GM12878 (cell line): ENCODE results near the gene TRIM8. TPM values are rescaled to one million over a fixed set of nuclear protein-coding genes. Genes with fewer than 3 reads are reported as not detected.

Experiments
- ATAC-seq: fragments of 200-7000 bp; cut with Tn5 transposase; 3 replicates; pipeline ENCODE4 v1.9.1; 2020; ENCODE audit warnings: mild to moderate bottlenecking, moderate library complexity
- BruUV-seq: library from RNA; stranded (reverse); fragments of 400-500 nt; replicated peaks from 2 replicates; lab custom pipeline; 2021; lab: Mats Ljungman, UMichigan
- CTCF ChIA-PET: fragments of 300-600 bp; sonication (Branson Sonifier 250); formaldehyde crosslinking; extraction: SDS; loops from one replicate; lab custom pipeline; 2021; ENCODE audit warnings: inconsistent platforms; lab: Yijun Ruan, JAX
- POLR2A ChIA-PET: fragments of 350-600 bp; formaldehyde crosslinking; extraction: SDS; loops from one replicate; lab custom pipeline; 2021; ENCODE audit warnings: inconsistent platforms; lab: Charles Lee
- RAD21 ChIA-PET: fragments of 300-600 bp; sonication (Branson Sonifier 250); formaldehyde crosslinking; loops from one replicate; lab custom pipeline; 2023; ENCODE audit warnings: antibody characterized with exemption; ENCODE audit not compliant: unreplicated experiment; lab: Charles Lee
- SMC1A ChIA-PET: fragments of 300-600 bp; sonication (Branson Sonifier 250); formaldehyde crosslinking; loops from one replicate; lab custom pipeline; 2023; ENCODE audit not compliant: unreplicated experiment, uncharacterized antibody; lab: Charles Lee
- DNase-seq: peaks from one replicate; pipeline ENCODE4 v3.0.0-alpha.2; 2011; ENCODE audit warnings: low read depth, low spot score
- FAIRE-seq: peaks from 3 replicates; lab custom pipeline; 2011; peaks lifted over from hg19 to GRCh38; lab: Jason Lieb, UNC
- H2AFZ ChIP-seq: 2 replicates; pipeline ENCODE4 v1.6.0; 2011; ENCODE audit warnings: low read depth, low read length, control low read depth; ENCODE audit not compliant: control insufficient read depth
- H3K27ac ChIP-seq: 2 replicates; pipeline ENCODE4 v1.5.1; 2011; ENCODE audit warnings: control low read depth; ENCODE audit not compliant: control insufficient read depth, insufficient read depth
- H3K27me3 ChIP-seq, 2 experiments: replicated peaks in 1 of 2; 2 replicates each; pipeline versions ENCODE4 v1.6.0 to v1.6.1; 2011; ENCODE audit warnings: low read length in 1 of 2; ENCODE audit not compliant: control insufficient read depth in 2 of 2, insufficient read depth in 2 of 2
- H3K36me3 ChIP-seq, 2 experiments: 2 replicates each; pipeline ENCODE4 v1.5.1; 2011; ENCODE audit warnings: low read length in 1 of 2; ENCODE audit not compliant: control insufficient read depth in 2 of 2, insufficient read depth in 2 of 2
- H3K4me1 ChIP-seq: 2 replicates; pipeline ENCODE4 v1.6.1; 2011; ENCODE audit warnings: mild to moderate bottlenecking, low read length, moderate library complexity, mixed read lengths; ENCODE audit not compliant: control insufficient read depth, insufficient read depth
- H3K4me2 ChIP-seq: 2 replicates; pipeline ENCODE4 v1.6.0; 2011; ENCODE audit warnings: control low read depth; ENCODE audit not compliant: control insufficient read depth, insufficient read depth
- H3K4me3 ChIP-seq: fragments of 200-600 bp; sonication (generic); 2 replicates; pipeline ENCODE4 v1.5.1; 2016
- H3K79me2 ChIP-seq: 2 replicates; pipeline ENCODE4 v1.6.0; 2011; ENCODE audit warnings: low read length; ENCODE audit not compliant: control insufficient read depth, insufficient read depth
- H3K9ac ChIP-seq: 2 replicates; pipeline ENCODE4 v1.8.0; 2011; ENCODE audit warnings: low read length, control low read depth, mixed read lengths; ENCODE audit not compliant: control insufficient read depth, insufficient read depth
- H3K9me3 ChIP-seq: replicated peaks from 3 replicates; pipeline ENCODE4 v1.5.1; 2011; ENCODE audit warnings: mild to moderate bottlenecking, low read length; ENCODE audit not compliant: control insufficient read depth, insufficient read depth
- H4K20me1 ChIP-seq: 2 replicates; pipeline ENCODE4 v1.6.0; 2011; ENCODE audit not compliant: control insufficient read depth, insufficient read depth
- CHD2 ChIP-seq: IDR thresholded peaks from 2 replicates; pipeline ENCODE4 v1.6.1; 2011; ENCODE audit warnings: low read depth, low read length, improper control_type of control experiment, borderline replicate concordance
- EGR1 ChIP-seq, 2 experiments: IDR thresholded peaks; 1 replicate in 1 of 2; 2 replicates in 1 of 2; pipeline ENCODE4 v1.6.1; 2011 to 2012; ENCODE audit warnings: low read depth in 2 of 2, low read length in 2 of 2, borderline replicate concordance in 1 of 2, mild to moderate bottlenecking in 1 of 2, moderate library complexity in 1 of 2
- GATAD2B ChIP-seq: fragments of 450-650 bp; conservative IDR thresholded peaks from 2 replicates; pipeline ENCODE4 v1.6.1; 2017; ENCODE audit warnings: low read depth, mild to moderate bottlenecking, moderate library complexity
- HDAC2 ChIP-seq: fragments of 200-600 bp; sonication (generic); IDR thresholded peaks from 2 replicates; pipeline ENCODE4 v1.6.1; 2017
- HDAC6 ChIP-seq: fragments of 200-600 bp; sonication (generic); IDR thresholded peaks from one replicate; pipeline ENCODE4 v1.8.0; 2017; ENCODE audit warnings: antibody characterized with exemption; ENCODE audit not compliant: unreplicated experiment
- LARP7 ChIP-seq: fragments of 450-650 bp; IDR thresholded peaks from 2 replicates; pipeline ENCODE4 v1.6.1; 2017; ENCODE audit warnings: mild to moderate bottlenecking
- MEF2A ChIP-seq: IDR thresholded peaks from 2 replicates; pipeline ENCODE4 v1.6.1; 2011; ENCODE audit warnings: low read depth, mild to moderate bottlenecking, low read length, moderate library complexity; ENCODE audit not compliant: insufficient read depth
- RB1 ChIP-seq: fragments of 450-650 bp; formaldehyde crosslinking; IDR thresholded peaks from 2 replicates; pipeline ENCODE4 v1.6.1; 2017; ENCODE audit warnings: mild to moderate bottlenecking, borderline replicate concordance
- SMAD1 ChIP-seq: fragments of 450-650 bp; IDR thresholded peaks from 2 replicates; pipeline ENCODE4 v1.6.1; 2018; ENCODE audit warnings: mild to moderate bottlenecking, low read depth; ENCODE audit not compliant: partially characterized antibody
- SPI1 ChIP-seq: IDR thresholded peaks from 2 replicates; pipeline ENCODE4 v1.6.1; 2011; ENCODE audit warnings: low read depth, mild to moderate bottlenecking, low read length, moderate library complexity, borderline replicate concordance; ENCODE audit not compliant: insufficient read depth
- SREBF1 ChIP-seq: IDR thresholded peaks from 2 replicates; pipeline ENCODE4 v1.6.1; 2012; ENCODE audit warnings: mild to moderate bottlenecking, low read length
- TCF3 ChIP-seq: IDR thresholded peaks from 2 replicates; pipeline ENCODE4 v1.6.1; 2012; ENCODE audit warnings: low read depth, mild to moderate bottlenecking, low read length, borderline replicate concordance; ENCODE audit not compliant: insufficient read depth
- WGBS: methylation state at CpG from one replicate; pipeline ENCODE4 v1.1.6; 2016; ENCODE audit warnings: low lambda C conversion rate; ENCODE audit not compliant: insufficient replicate concordance, insufficient coverage; ENCODE audit errors: missing lambda C conversion rate; 5-methylcytosine and 5-hydroxymethylcytosine counted together
- in situ Hi-C: fragments of 300-500 bp; cut with MboI; formaldehyde crosslinking; loops from 9 replicates; pipeline ENCODE4 v1.14.3; 2018; ENCODE audit warnings: mixed read lengths
- intact Hi-C: fragments of 100-400 bp; cut with micrococcal nuclease; formaldehyde crosslinking; loops from one replicate; pipeline ENCODE4 v1.14.2; 2022; ENCODE audit not compliant: unreplicated experiment
- polyA plus RNA-seq, 11 experiments: library from polyadenylated mRNA; depleted of rRNA in 4 of 11; unstranded in 6 of 11; stranded (reverse) in 5 of 11; fragments of >200 nt; fragmentation: Nextera tagmentation in 4 of 11; fragmentation: Illumina TruSeq in 1 of 11; extraction: Ambion mirVana in 4 of 11; extraction: Trizol in 1 of 11; gene quantifications; 1 replicate in 1 of 11; 2 replicates in 10 of 11; pipeline versions ENCODE4 v1.2.1 to v1.2.3, GENCODE V29; 2011 to 2016; ENCODE audit warnings: inconsistent platforms in 2 of 11, missing spikeins in 2 of 11, low read depth in 1 of 11
- total RNA-seq, 4 experiments: library from RNA; depleted of rRNA in 3 of 4; stranded (reverse); fragments of >200 nt in 3 of 4; fragmentation: Illumina TruSeq in 1 of 4; extraction: Trizol in 1 of 4; gene quantifications; 2 replicates each; pipeline versions ENCODE4 v1.2.1 to v1.2.3, GENCODE V29; 2013 to 2021
- TF ChIP-seq, protein P1 (sequence below): fragments of 150-350 bp; IDR thresholded peaks from 2 replicates; pipeline ENCODE4 v1.6.1; 2016; ENCODE audit warnings: low read depth, low read length

TRIM8 gene
- total and polyA plus RNA-seq, 10 of the 15 experiments (the other 5 are each of a cell fraction or from before 2014, with no cell fraction given) = 7.9 to 53.2 (median 24.6) TPM

DNA sequence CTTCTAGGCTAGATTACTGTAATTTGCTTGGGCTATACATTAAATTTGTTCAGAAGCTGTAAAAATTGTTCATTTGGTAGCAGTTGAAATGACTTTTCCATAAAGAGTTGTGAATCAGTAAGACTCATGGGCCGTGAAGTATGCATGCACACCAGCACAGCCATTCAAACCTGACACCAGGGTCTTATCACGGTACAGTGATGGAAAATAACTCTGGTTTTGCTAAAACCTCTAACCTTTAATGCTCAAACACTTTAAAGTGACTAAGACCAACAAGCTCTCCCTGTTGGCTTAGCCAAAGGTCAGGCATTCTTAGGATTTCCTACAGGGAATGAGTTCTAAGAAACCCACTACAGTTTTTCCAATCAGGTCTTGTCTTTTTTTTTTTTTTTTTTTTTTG is 58.5 kb downstream of the TRIM8 start:
- H2AFZ ChIP-seq = no peak overlapping the region
- H3K79me2 ChIP-seq = peaks cover 7% of the 10 kb centered on the region
- 70% methylated on average over 2 of the region's 2 CpGs for WGBS
- peaks cover 4 to 7% of the 10 kb centered on the region in 2 experiments for H3K36me3 ChIP-seq
- DNase-seq (no peak), ATAC-seq (no peak), FAIRE-seq (no peak)
- H4K20me1 ChIP-seq = no peaks in the 10 kb centered on the region
- H3K4me3 ChIP-seq = no peak overlapping the region
- peaks cover 6% of the 10 kb centered on the region for H3K4me1 ChIP-seq
- intact Hi-C loops (no loop called here), in situ Hi-C loops (no loop called here)
- TF ChIP-seq GATAD2B = no peak
- TF ChIP-seq SMAD1 = no peak
- no peak for TF ChIP-seq HDAC2
- TF ChIP-seq SPI1 = no peak
- no peak for TF ChIP-seq RB1
- TF ChIP-seq LARP7 = no peak
- TF ChIP-seq SREBF1 = no peak
- no peak for TF ChIP-seq CHD2
- TF ChIP-seq MEF2A = no peak
- TF ChIP-seq HDAC6 = no peak
- no peak for TF ChIP-seq EGR1 (IDR thresholded peaks at IDR 0.05; ENCODE audit: borderline replicate concordance in 1 of 2, low read depth in 2 of 2, low read length in 2 of 2)
- TF ChIP-seq, protein P1, sequence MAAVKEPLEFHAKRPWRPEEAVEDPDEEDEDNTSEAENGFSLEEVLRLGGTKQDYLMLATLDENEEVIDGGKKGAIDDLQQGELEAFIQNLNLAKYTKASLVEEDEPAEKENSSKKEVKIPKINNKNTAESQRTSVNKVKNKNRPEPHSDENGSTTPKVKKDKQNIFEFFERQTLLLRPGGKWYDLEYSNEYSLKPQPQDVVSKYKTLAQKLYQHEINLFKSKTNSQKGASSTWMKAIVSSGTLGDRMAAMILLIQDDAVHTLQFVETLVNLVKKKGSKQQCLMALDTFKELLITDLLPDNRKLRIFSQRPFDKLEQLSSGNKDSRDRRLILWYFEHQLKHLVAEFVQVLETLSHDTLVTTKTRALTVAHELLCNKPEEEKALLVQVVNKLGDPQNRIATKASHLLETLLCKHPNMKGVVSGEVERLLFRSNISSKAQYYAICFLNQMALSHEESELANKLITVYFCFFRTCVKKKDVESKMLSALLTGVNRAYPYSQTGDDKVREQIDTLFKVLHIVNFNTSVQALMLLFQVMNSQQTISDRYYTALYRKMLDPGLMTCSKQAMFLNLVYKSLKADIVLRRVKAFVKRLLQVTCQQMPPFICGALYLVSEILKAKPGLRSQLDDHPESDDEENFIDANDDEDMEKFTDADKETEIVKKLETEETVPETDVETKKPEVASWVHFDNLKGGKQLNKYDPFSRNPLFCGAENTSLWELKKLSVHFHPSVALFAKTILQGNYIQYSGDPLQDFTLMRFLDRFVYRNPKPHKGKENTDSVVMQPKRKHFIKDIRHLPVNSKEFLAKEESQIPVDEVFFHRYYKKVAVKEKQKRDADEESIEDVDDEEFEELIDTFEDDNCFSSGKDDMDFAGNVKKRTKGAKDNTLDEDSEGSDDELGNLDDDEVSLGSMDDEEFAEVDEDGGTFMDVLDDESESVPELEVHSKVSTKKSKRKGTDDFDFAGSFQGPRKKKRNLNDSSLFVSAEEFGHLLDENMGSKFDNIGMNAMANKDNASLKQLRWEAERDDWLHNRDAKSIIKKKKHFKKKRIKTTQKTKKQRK = no peak
- no peak for TF ChIP-seq TCF3
- H3K9ac ChIP-seq = no peak overlapping the region
- ChIA-PET SMC1A (interaction anchor here (0.8 to 3.9 kb wide), 3 partner anchors 9 to 26 kb away, joined by 3 to 32 read pairs (median 12); no protein-coding TSS in a partner anchor), RAD21 (interaction anchor here (0.7 to 1.8 kb wide), 2 partner anchors 11 to 25 kb away, joined by 4 to 5 read pairs; partner anchors contain the start of genes ARL3 and SFXN2), POLR2A (interaction anchor here (0.6 to 2.5 kb wide), 8 partner anchors 9 to 900 kb away, joined by 3 to 21 read pairs (median 5); no protein-coding TSS in a partner anchor), CTCF (interaction anchor here (0.6 to 3.0 kb wide), 3 partner anchors 24 to 263 kb away, joined by 3 to 13 read pairs (median 7); no protein-coding TSS in a partner anchor)
- H3K27ac ChIP-seq = no peak overlapping the region
- no peaks in the 10 kb centered on the region for H3K27me3 ChIP-seq
- no TSS peak for BruUV-seq
- H3K4me2 ChIP-seq = no peak overlapping the region
- H3K9me3 ChIP-seq = no peaks in the 10 kb centered on the region
